ENCODE results near the gene NUTF2.

NUTF2 gene

DNA sequence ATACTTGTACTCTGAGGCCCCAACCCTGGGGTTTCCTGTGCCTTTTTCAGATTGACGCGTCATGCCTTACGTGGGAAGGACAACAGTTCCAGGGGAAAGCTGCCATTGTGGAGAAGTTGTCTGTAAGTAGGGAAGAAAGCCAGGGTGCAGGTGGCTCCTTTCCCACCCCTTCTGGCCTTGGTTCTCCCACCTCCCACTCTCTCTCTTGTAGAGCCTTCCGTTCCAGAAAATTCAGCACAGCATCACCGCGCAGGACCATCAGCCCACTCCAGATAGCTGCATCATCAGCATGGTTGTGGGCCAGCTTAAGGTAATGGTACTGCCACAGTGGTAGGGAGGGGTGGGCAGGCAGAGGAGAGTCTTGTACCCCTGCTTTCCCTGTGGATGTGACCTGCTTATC, 21.6 kb downstream of the NUTF2 start:
- H3K36me3 ChIP-seq (ENCODE audit: control insufficient read depth in 1 of 2, insufficient read depth in 2 of 2, low read length in 2 of 2), result peaks cover 16 to 60% of the 10 kb centered on the region in 2 donors

GRCh38 chr16:67869653-67870052, 22.9 kb downstream of the NUTF2 start:
- no peak overlapping the region for H3K27ac ChIP-seq (ENCODE audit: low read length)
- H3K4me1 ChIP-seq (ENCODE audit: control insufficient read depth in 1 of 2, insufficient read depth in 2 of 2, low read length in 2 of 2), result peaks cover 10 to 18% of the 10 kb centered on the region in 2 donors
- H3K36me3 ChIP-seq (ENCODE audit: control insufficient read depth in 1 of 2, insufficient read depth in 2 of 2, low read length in 2 of 2), result peaks cover 16 to 59% of the 10 kb centered on the region in 2 donors
- H3K27me3 ChIP-seq (ENCODE audit: low read depth, low read length), result no peaks in the 10 kb centered on the region
- no peak overlapping the region for H3K4me3 ChIP-seq (ENCODE audit: low read depth in 1 of 2, low read length in 2 of 2)
- no peaks in the 10 kb centered on the region for H3K9me3 ChIP-seq (ENCODE audit: control insufficient read depth in 1 of 2, low read length in 2 of 2)

More for the DNA sequence above, 21.6 kb downstream of the NUTF2 start:
- Histone ChIP-seq H3K4me3 (ENCODE audit: low read depth in 1 of 2, low read length in 2 of 2) (no peak overlapping the region), H3K9me3 (ENCODE audit: control insufficient read depth in 1 of 2, low read length in 2 of 2) (no peaks in the 10 kb centered on the region), H3K27ac (ENCODE audit: low read length) (no peak overlapping the region), H3K4me1 (ENCODE audit: control insufficient read depth in 1 of 2, insufficient read depth in 2 of 2, low read length in 2 of 2) (peaks cover 0 to 13% of the 10 kb centered on the region in 2 donors), H3K27me3 (ENCODE audit: low read depth, low read length) (no peaks in the 10 kb centered on the region)

GRCh38 chr16:67871256-67871655, 24.5 kb downstream of the NUTF2 start:
- H3K9me3 ChIP-seq (ENCODE audit: control insufficient read depth in 1 of 2, low read length in 2 of 2), result no peaks in the 10 kb centered on the region
- H3K27ac ChIP-seq (ENCODE audit: low read length), result no peak overlapping the region
- H3K27me3 ChIP-seq (ENCODE audit: low read depth, low read length), result no peaks in the 10 kb centered on the region
- peaks cover 15 to 32% of the 10 kb centered on the region in 2 donors for H3K4me1 ChIP-seq (ENCODE audit: control insufficient read depth in 1 of 2, insufficient read depth in 2 of 2, low read length in 2 of 2)
- no peak overlapping the region for H3K4me3 ChIP-seq (ENCODE audit: low read depth in 1 of 2, low read length in 2 of 2)
- peaks cover 21 to 49% of the 10 kb centered on the region in 2 donors for H3K36me3 ChIP-seq (ENCODE audit: control insufficient read depth in 1 of 2, insufficient read depth in 2 of 2, low read length in 2 of 2)

DNA sequence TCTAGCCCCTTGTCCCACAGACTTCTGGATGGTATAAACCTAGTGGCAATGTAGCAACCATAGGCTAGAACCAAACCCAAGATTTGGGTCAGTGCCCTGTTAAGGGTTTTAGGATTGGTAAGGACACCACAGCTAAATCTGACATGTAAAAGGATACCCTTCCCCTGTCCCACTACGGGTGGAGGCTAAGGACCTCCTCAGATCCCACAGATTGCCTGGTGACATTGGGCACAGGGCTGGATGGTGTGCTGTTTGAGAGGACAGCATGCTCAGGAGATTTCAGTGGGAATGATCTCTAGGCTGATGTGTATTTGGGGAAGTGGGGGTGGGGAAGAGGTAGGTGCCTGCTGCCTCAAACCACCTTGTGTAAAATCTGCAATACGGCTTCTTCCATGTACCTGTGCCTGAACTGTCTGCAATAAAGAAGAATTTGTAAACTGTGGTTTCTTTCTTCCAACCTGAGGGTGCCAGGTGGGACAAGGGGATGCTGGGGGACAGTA, 25.4 kb downstream of the NUTF2 start:
- Histone ChIP-seq H3K4me3 (ENCODE audit: low read depth in 1 of 2, low read length in 2 of 2) (peak overlapping the region; percentile 73 to 89), H3K27ac (ENCODE audit: low read length) (peak overlapping the region; percentile 49), H3K9me3 (ENCODE audit: control insufficient read depth in 1 of 2, low read length in 2 of 2) (no peaks in the 10 kb centered on the region), H3K4me1 (ENCODE audit: control insufficient read depth in 1 of 2, insufficient read depth in 2 of 2, low read length in 2 of 2) (peaks cover 15 to 32% of the 10 kb centered on the region in 2 donors), H3K36me3 (ENCODE audit: control insufficient read depth in 1 of 2, insufficient read depth in 2 of 2, low read length in 2 of 2) (peaks cover 28 to 57% of the 10 kb centered on the region in 2 donors), H3K27me3 (ENCODE audit: low read depth, low read length) (no peaks in the 10 kb centered on the region)

DNA sequence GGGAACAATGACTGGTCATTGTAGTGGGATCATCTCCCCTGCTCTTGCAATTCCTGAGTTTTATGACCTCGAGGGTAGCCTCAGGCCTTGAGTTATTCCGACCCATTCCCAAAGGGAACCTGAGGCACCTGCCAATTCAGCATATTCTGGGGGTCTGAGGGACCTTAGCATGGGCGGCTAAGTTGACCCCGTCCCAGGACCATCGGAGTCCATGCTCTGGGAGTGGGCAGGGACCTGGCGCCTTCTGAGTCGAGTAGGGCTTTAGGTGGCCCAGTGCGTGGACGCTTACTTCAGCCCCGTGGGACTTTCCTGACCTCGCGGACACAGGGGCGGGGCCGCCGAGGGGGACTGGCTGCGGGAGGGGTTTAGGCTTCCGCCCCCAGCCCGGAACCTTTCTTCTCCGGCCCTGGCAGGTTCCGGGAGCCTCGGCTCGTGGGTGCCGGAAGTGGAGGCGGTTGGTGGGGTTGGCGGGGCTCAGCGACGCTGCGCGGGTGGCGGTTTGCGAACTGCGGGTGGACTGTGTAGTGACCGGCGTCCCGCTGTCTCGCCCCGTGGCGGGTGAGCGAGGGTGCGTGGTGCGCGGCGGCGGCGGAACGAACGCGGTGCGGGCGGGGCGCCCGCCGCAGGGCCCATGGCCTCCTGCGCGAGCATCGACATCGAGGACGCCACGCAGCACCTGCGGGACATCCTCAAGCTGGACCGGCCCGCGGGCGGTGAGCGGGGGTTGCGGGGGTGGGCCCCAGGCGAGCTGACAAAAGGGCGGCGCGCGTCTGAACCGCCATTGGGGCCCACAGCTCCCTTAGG, 26.1 kb downstream of the NUTF2 start, which contains the start of gene EDC4:
Gene EDC4 (plus strand): TSS at position 422 of the 804 bp plus-strand sequence. CDS start 210 bp downstream, at position 632.
- H3K9me3 ChIP-seq (ENCODE audit: control insufficient read depth in 1 of 2, low read length in 2 of 2), result no peaks in the 10 kb centered on the region
- H3K27ac ChIP-seq (ENCODE audit: low read length), result peak within 1 kb of the TSS; percentile 61
- H3K27me3 ChIP-seq (ENCODE audit: low read depth, low read length), result no peaks in the 10 kb centered on the region
- H3K36me3 ChIP-seq (ENCODE audit: control insufficient read depth in 1 of 2, insufficient read depth in 2 of 2, low read length in 2 of 2), result peaks cover 35 to 57% of the 10 kb centered on the region in 2 donors
- peak within 1 kb of the TSS; percentile 73 to 89 for H3K4me3 ChIP-seq (ENCODE audit: low read depth in 1 of 2, low read length in 2 of 2)
- H3K4me1 ChIP-seq (ENCODE audit: control insufficient read depth in 1 of 2, insufficient read depth in 2 of 2, low read length in 2 of 2), result peaks cover 15 to 32% of the 10 kb centered on the region in 2 donors

GRCh38 chr16:67873435-67874370, 27.0 kb downstream of the NUTF2 start:
- peak overlapping the region; percentile 73 to 89 for H3K4me3 ChIP-seq (ENCODE audit: low read depth in 1 of 2, low read length in 2 of 2)
- peaks cover 39 to 57% of the 10 kb centered on the region in 2 donors for H3K36me3 ChIP-seq (ENCODE audit: control insufficient read depth in 1 of 2, insufficient read depth in 2 of 2, low read length in 2 of 2)
- H3K9me3 ChIP-seq (ENCODE audit: control insufficient read depth in 1 of 2, low read length in 2 of 2), result no peaks in the 10 kb centered on the region
- H3K4me1 ChIP-seq (ENCODE audit: control insufficient read depth in 1 of 2, insufficient read depth in 2 of 2, low read length in 2 of 2), result peaks cover 15 to 32% of the 10 kb centered on the region in 2 donors
- H3K27ac ChIP-seq (ENCODE audit: low read length), result peak overlapping the region; percentile 61
- no peaks in the 10 kb centered on the region for H3K27me3 ChIP-seq (ENCODE audit: low read depth, low read length)

GRCh38 chr16:67874372-67874771, 27.6 kb downstream of the NUTF2 start:
- no peak overlapping the region for H3K27ac ChIP-seq (ENCODE audit: low read length)
- H3K36me3 ChIP-seq (ENCODE audit: control insufficient read depth in 1 of 2, insufficient read depth in 2 of 2, low read length in 2 of 2), result peaks cover 44 to 59% of the 10 kb centered on the region in 2 donors
- H3K27me3 ChIP-seq (ENCODE audit: low read depth, low read length), result no peaks in the 10 kb centered on the region
- peaks cover 15 to 32% of the 10 kb centered on the region in 2 donors for H3K4me1 ChIP-seq (ENCODE audit: control insufficient read depth in 1 of 2, insufficient read depth in 2 of 2, low read length in 2 of 2)
- H3K4me3 ChIP-seq (ENCODE audit: low read depth in 1 of 2, low read length in 2 of 2), result peak overlapping the region; percentile 73 to 89
- no peaks in the 10 kb centered on the region for H3K9me3 ChIP-seq (ENCODE audit: control insufficient read depth in 1 of 2, low read length in 2 of 2)

DNA sequence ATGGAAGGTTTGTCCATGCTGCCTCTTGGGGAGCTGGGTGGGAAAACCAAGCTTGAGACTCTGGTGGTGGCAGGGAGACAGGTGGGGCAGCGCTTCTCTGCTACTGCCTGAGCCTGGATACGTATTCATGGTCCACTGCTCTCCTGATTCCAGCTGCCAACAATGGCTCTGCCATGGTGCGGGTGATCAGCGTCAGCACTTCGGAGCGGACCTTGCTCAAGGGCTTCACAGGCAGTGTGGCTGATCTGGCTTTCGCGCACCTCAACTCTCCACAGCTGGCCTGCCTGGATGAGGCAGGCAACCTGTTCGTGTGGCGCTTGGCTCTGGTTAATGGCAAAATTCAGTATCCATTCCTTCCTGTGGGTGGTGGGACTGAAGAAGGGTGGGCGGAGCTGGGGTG, 30.3 kb downstream of the NUTF2 start:
- H3K4me1 ChIP-seq (ENCODE audit: control insufficient read depth in 1 of 2, insufficient read depth in 2 of 2, low read length in 2 of 2), result peaks cover 15 to 31% of the 10 kb centered on the region in 2 donors
- H3K36me3 ChIP-seq (ENCODE audit: control insufficient read depth in 1 of 2, insufficient read depth in 2 of 2, low read length in 2 of 2), result peaks cover 60 to 62% of the 10 kb centered on the region in 2 donors
- no peaks in the 10 kb centered on the region for H3K9me3 ChIP-seq (ENCODE audit: control insufficient read depth in 1 of 2, low read length in 2 of 2)
- H3K4me3 ChIP-seq (ENCODE audit: low read depth in 1 of 2, low read length in 2 of 2), result no peak overlapping the region
- H3K27ac ChIP-seq (ENCODE audit: low read length), result no peak overlapping the region
- no peaks in the 10 kb centered on the region for H3K27me3 ChIP-seq (ENCODE audit: low read depth, low read length)

- H3K27ac ChIP-seq (ENCODE audit: low read length), result no peak overlapping the region
- H3K9me3 ChIP-seq (ENCODE audit: control insufficient read depth in 1 of 2, low read length in 2 of 2), result no peaks in the 10 kb centered on the region
- no peak overlapping the region for H3K4me3 ChIP-seq (ENCODE audit: low read depth in 1 of 2, low read length in 2 of 2)
- no peaks in the 10 kb centered on the region for H3K27me3 ChIP-seq (ENCODE audit: low read depth, low read length)
- H3K36me3 ChIP-seq (ENCODE audit: control insufficient read depth in 1 of 2, insufficient read depth in 2 of 2, low read length in 2 of 2), result peaks cover 71 to 73% of the 10 kb centered on the region in 2 donors
- H3K4me1 ChIP-seq (ENCODE audit: control insufficient read depth in 1 of 2, insufficient read depth in 2 of 2, low read length in 2 of 2), result peaks cover 15 to 25% of the 10 kb centered on the region in 2 donors
Measured at GRCh38 chr16:67878232-67878631, 31.5 kb downstream of the NUTF2 start.

DNA sequence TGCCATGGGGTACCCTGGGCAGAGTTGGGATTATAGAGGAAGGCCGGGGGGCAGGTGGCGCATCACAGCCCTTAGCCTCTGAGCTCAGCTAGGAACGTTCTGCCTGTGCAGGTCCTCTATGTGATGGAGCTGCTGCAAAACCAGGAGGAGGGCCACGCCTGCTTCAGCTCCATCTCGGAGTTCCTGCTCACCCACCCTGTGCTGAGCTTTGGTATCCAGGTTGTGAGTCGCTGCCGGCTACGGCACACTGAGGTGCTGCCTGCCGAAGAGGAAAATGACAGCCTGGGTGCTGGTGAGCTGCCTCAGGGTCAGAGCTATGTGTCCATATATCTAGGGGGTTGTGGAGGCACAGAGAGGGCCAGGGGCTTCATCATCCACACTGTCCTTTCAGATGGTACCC, 32.1 kb downstream of the NUTF2 start:
- Histone ChIP-seq H3K36me3 (ENCODE audit: control insufficient read depth in 1 of 2, insufficient read depth in 2 of 2, low read length in 2 of 2) (peaks cover 75 to 80% of the 10 kb centered on the region in 2 donors), H3K4me1 (ENCODE audit: control insufficient read depth in 1 of 2, insufficient read depth in 2 of 2, low read length in 2 of 2) (peaks cover 13 to 22% of the 10 kb centered on the region in 2 donors)

GRCh38 chr16:67879462-67879861, 32.7 kb downstream of the NUTF2 start:
- Histone ChIP-seq H3K27ac (ENCODE audit: low read length) (no peak overlapping the region), H3K36me3 (ENCODE audit: control insufficient read depth in 1 of 2, insufficient read depth in 2 of 2, low read length in 2 of 2) (peaks cover 75 to 86% of the 10 kb centered on the region in 2 donors), H3K27me3 (ENCODE audit: low read depth, low read length) (no peaks in the 10 kb centered on the region), H3K4me1 (ENCODE audit: control insufficient read depth in 1 of 2, insufficient read depth in 2 of 2, low read length in 2 of 2) (peaks cover 7 to 22% of the 10 kb centered on the region in 2 donors), H3K9me3 (ENCODE audit: control insufficient read depth in 1 of 2, low read length in 2 of 2) (no peaks in the 10 kb centered on the region), H3K4me3 (ENCODE audit: low read depth in 1 of 2, low read length in 2 of 2) (no peak overlapping the region)

More for the DNA sequence above, 32.1 kb downstream of the NUTF2 start:
- H3K4me3 ChIP-seq (ENCODE audit: low read depth in 1 of 2, low read length in 2 of 2), result no peak overlapping the region
- H3K9me3 ChIP-seq (ENCODE audit: control insufficient read depth in 1 of 2, low read length in 2 of 2), result no peaks in the 10 kb centered on the region
- no peak overlapping the region for H3K27ac ChIP-seq (ENCODE audit: low read length)
- no peaks in the 10 kb centered on the region for H3K27me3 ChIP-seq (ENCODE audit: low read depth, low read length)

All from muscle layer of duodenum (tissue), 2 donors.